Lower leg skin (tissue), 3 donors: ENCODE results near the gene TECTA.

Experiments
- CTCF ChIP-seq, 3 donors: fragments of 450-650 bp; IDR thresholded peaks; one replicate each; pipeline ENCODE4 v1.5.1; 2016; ENCODE audit warnings: antibody characterized with exemption in 3 of 3, mild to moderate bottlenecking in 3 of 3, moderate library complexity in 2 of 3
- POLR2A ChIP-seq, 2 donors: fragments of 450-650 bp; IDR thresholded peaks; one replicate each; pipeline ENCODE4 v1.6.1; 2016 to 2017; ENCODE audit warnings: antibody characterized with exemption in 2 of 2, mild to moderate bottlenecking in 1 of 2, moderate library complexity in 1 of 2

- no peak for TF ChIP-seq CTCF (IDR thresholded peaks at IDR 0.05)
- TF ChIP-seq POLR2A (IDR thresholded peaks at IDR 0.05), result no peak
Measured at GRCh38 chr11:121100943-121101342, at the start of gene TECTA.
